ENCODE measurements around the gene ARID3C.
"Not testable (repeated sequence)": the region's sequence is repeated elsewhere in the genome, so short reads cannot be mapped to it uniquely, and the experiment has no call there.

The ARID3C gene

GRCh38 chr9:34644766-34645314, 16.0 kb upstream of the ARID3C start:
- Histone ChIP-seq H3K27ac (no peak overlapping the region), H3K9me3 (no peaks in the 10 kb centered on the region), H3K27me3 (no peaks in the 10 kb centered on the region), H3K4me3 (no peak overlapping the region), H3K4me1 (peaks cover 0 to 25% (median 21%) of the 10 kb centered on the region in 4 donors), H3K36me3 (peaks cover 8 to 16% (median 15%) of the 10 kb centered on the region in 3 donors)
- intact Hi-C loops (cut with DNase I; ENCODE audit: low total_unique reads): no loop called here
- TF ChIP-seq CTCF (IDR thresholded peaks at IDR 0.05): no peak
- DNase-seq: no peak

DNA sequence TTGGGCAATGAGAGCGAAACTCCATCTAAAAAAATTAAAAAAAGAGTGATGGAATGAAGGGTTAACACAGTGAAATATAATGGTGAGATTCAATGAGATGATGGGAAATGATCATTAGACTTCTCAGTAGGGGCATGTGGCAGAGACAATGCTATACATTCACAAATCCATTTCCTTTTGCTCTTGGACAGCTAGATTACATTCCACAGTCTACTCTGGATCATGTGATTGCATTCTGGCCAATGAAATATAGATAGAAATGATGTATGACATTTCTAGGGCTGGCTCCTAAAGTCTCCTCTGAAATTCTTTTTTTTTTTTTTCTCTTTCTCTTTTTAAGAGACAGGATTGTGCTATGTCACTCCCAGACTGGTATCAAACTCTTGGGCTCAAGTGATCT, 13.8 kb upstream of the ARID3C start:
- no peaks in the 10 kb centered on the region for H3K27me3 ChIP-seq
- H3K36me3 ChIP-seq: no peaks in the 10 kb centered on the region
- no peaks in the 10 kb centered on the region for H3K9me3 ChIP-seq
- H3K4me3 ChIP-seq: no peak overlapping the region
- intact Hi-C loops (cut with DNase I; ENCODE audit: low total_unique reads): no loop called here
- H3K27ac ChIP-seq: no peak overlapping the region
- peaks cover 0 to 24% (median 20%) of the 10 kb centered on the region in 4 donors for H3K4me1 ChIP-seq
- no peak for TF ChIP-seq CTCF (IDR thresholded peaks at IDR 0.05)
- DNase-seq: no peak

GRCh38 chr9:34639322-34639721, 10.5 kb upstream of the ARID3C start:
- DNase-seq, H3K27ac ChIP-seq: not testable (repeated sequence)

DNA sequence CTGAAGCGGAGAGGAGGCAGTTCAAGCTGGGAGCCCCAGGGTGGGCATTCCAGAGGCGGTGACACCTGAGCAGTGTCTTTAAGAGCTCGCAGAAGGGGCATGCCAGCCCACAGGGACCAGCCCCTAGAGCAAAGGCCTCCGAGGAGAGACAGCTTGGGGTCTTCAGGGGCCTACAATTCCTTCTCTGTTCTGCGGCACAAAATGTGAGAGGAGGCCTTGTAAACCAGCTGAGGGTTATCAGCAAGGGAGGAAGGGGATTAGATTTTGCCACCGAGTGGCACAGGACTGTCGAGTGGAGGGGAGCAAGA, 9.2 kb upstream of the ARID3C start:
- no peak for DNase-seq

More at GRCh38 chr9:34639322-34639721, 10.5 kb upstream of the ARID3C start:
- intact Hi-C loops (cut with DNase I; ENCODE audit: low total_unique reads); H3K4me3 ChIP-seq; H3K36me3 ChIP-seq; H3K27me3 ChIP-seq; H3K9me3 ChIP-seq: not testable (repeated sequence)
- peaks cover 0 to 29% (median 23%) of the 10 kb centered on the region in 4 donors for H3K4me1 ChIP-seq

DNA sequence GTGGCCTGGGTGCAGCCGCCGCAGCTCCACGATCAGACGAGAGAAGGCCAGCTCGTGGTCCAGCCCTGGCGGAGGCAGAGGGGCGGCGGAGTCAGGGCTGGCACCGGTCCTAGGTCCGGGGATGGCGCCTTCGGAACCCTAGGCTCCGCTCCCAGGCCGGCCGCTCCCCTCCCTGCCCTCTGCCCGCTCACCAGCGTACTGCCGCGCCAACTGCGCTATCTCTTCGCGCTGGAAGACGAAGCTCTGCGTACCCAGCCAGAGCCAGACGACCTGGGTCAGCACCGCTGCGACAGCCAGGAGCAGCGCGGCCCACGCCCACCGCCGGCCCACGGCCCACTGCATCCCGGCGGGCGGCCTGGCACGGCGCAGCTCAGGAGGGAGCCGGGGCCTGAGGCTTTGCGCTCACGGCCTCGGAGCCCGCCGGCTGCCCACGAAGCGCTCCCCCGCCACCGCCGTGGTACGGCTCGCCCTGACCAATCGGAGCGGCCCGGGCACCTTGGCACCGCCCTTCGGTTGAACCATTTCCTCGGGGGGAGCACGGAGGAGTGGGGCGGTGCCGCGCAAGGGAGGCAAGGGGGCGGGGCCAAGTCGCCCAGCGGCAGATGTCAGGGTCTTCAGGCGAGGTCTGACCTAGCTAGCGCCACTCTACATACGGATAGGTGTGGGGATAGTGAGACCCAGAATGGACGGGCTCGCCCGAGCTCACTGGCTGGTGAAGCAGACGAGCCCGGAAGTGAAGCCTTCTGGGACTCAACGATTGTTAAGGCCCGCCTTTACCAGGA, 8.7 kb upstream of the ARID3C start, which contains the start of gene SIGMAR1:
Gene SIGMAR1, minus strand, starts transcription at position 432 of the 782 bp plus-strand sequence. Its CDS starts 90 bp downstream, at position 342.
- Histone ChIP-seq H3K4me3 (peak within 1 kb of the TSS; percentile 65 to 80), H3K27ac (peak within 1 kb of the TSS; percentile 87 to 91), H3K27me3 (no peaks in the 10 kb centered on the region), H3K36me3 (peaks cover 0 to 7% (median 0%) of the 10 kb centered on the region in 3 donors), H3K4me1 (peaks cover 0 to 29% (median 23%) of the 10 kb centered on the region in 4 donors), H3K9me3 (no peaks in the 10 kb centered on the region)
- intact Hi-C loops (cut with DNase I; ENCODE audit: low total_unique reads): no loop called here
- peak in 1 of 2 experiments; percentile 25 for TF ChIP-seq CTCF (IDR thresholded peaks at IDR 0.05)
- peak; percentile 91 to 96 for DNase-seq

More for the DNA sequence above, 9.2 kb upstream of the ARID3C start:
- no peaks in the 10 kb centered on the region for H3K27me3 ChIP-seq
- peaks cover 0 to 7% (median 0%) of the 10 kb centered on the region in 3 donors for H3K36me3 ChIP-seq
- H3K27ac ChIP-seq: peak overlapping the region; percentile 87 to 91
- no peaks in the 10 kb centered on the region for H3K9me3 ChIP-seq
- peaks cover 0 to 29% (median 23%) of the 10 kb centered on the region in 4 donors for H3K4me1 ChIP-seq
- H3K4me3 ChIP-seq: peak overlapping the region; percentile 65 to 80
- no peak for TF ChIP-seq CTCF (IDR thresholded peaks at IDR 0.05)
- intact Hi-C loops (cut with DNase I; ENCODE audit: low total_unique reads): no loop called here

DNA sequence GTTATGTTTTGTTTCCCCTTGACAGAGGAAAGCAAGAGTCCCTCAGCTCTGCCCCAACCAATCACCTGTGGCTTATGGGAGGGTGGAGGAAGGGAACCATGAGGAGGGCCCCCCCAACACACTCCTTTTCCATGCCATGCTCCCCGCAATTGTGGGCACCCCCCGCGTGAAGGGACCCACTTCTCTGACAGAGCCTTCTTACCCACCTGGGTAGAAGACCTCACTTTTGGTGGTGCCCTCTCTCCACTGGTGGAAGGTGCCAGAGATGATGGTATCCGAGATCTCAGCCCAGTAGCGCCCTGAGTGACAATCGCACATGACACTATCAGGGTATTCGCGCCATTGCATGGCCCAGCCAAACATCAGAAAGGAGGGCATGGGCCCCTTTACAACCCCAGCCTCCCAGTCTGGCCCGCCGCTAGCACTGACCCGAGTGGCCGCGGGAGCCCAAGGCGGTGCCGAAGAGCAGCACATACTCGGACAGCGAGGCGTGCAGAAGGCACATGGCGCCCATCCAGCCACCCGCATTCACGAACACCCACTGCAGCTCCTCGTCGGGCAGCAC, 8.0 kb upstream of the ARID3C start:
- intact Hi-C loops (cut with DNase I; ENCODE audit: low total_unique reads): no loop called here
- Histone ChIP-seq H3K36me3 (peaks cover 0 to 7% (median 0%) of the 10 kb centered on the region in 3 donors), H3K27ac (peak overlapping the region; percentile 87 to 91), H3K9me3 (no peaks in the 10 kb centered on the region), H3K4me3 (peak overlapping the region; percentile 65 to 80), H3K27me3 (no peaks in the 10 kb centered on the region), H3K4me1 (peaks cover 0 to 29% (median 23%) of the 10 kb centered on the region in 4 donors)
- no peak for DNase-seq
- no peak for TF ChIP-seq CTCF (IDR thresholded peaks at IDR 0.05)

Measured in tibial artery (tissue), 4 donors.